ENCODE data around the gene IQCF2. TPM values are rescaled to one million over a fixed set of nuclear protein-coding genes. Genes with fewer than 3 reads are reported as not detected.

The IQCF2 gene
- not detected for total RNA-seq

DNA sequence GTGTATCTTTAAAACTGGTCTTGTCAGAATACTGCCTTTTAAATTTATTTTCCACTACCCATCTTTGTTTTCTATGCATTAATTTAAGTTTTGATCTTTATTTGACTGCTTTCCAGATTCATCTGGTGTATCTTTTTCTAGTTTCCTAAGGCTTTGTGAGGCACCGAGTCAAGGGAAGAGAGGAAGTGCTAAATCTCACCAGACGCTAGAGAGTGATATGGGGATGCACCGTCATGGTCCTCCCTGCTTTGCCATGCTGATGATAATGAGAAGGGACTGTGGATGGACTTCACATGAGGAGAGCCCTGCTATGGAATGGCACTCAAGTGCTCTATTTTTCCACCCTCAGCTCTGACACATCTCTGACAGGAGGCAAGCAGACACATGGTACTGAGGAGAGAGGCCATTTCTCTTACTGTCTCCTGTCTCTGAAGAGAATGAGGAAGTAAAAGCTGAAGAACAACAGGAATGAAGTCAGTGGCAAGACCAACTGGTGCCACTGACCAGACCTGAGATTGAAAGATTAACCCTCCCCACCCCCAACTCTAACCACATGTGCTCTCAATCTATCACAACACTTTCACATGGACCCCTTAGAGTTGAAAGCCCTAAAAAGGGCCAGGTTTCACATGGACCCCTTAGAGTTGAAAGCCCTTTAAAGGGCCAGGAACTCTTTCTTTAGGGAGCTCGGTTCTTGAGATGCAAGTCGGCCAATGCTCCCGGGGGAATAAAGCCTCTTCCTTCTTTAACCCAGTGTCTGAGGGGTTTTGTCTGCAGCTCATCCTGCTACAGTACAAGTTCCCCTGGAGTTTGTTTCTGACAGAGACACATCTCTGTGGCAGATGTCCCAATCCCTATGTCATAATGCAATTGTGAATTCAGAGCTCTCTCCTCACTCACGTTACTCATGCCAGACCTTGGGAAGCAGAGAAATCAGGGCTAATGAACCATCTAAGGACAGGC lies at the start of gene IQCF2:
Gene IQCF2 (plus strand): TSS at position 913 of the 963 bp plus-strand sequence. CDS start 52 bp downstream, outside the sequence.
- no peaks in the 10 kb centered on the region for H3K9me3 ChIP-seq
- no peak within 1 kb of the TSS for H3K27ac ChIP-seq
- H3K27me3 ChIP-seq: no peaks in the 10 kb centered on the region
- no peaks in the 10 kb centered on the region for H3K4me1 ChIP-seq
- TF ChIP-seq, protein P1, sequence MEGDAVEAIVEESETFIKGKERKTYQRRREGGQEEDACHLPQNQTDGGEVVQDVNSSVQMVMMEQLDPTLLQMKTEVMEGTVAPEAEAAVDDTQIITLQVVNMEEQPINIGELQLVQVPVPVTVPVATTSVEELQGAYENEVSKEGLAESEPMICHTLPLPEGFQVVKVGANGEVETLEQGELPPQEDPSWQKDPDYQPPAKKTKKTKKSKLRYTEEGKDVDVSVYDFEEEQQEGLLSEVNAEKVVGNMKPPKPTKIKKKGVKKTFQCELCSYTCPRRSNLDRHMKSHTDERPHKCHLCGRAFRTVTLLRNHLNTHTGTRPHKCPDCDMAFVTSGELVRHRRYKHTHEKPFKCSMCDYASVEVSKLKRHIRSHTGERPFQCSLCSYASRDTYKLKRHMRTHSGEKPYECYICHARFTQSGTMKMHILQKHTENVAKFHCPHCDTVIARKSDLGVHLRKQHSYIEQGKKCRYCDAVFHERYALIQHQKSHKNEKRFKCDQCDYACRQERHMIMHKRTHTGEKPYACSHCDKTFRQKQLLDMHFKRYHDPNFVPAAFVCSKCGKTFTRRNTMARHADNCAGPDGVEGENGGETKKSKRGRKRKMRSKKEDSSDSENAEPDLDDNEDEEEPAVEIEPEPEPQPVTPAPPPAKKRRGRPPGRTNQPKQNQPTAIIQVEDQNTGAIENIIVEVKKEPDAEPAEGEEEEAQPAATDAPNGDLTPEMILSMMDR (IDR thresholded peaks at IDR 0.05): no peak
- no peaks in the 10 kb centered on the region for H3K36me3 ChIP-seq
- no peak for DNase-seq
- intact Hi-C loops (cut with DNase I): no loop called here
- H3K4me3 ChIP-seq: no peak within 1 kb of the TSS
- no peak within 1 kb of the TSS for H3K9ac ChIP-seq (ENCODE audit: low read depth in 2 of 2, low read length in 2 of 2)

DNA sequence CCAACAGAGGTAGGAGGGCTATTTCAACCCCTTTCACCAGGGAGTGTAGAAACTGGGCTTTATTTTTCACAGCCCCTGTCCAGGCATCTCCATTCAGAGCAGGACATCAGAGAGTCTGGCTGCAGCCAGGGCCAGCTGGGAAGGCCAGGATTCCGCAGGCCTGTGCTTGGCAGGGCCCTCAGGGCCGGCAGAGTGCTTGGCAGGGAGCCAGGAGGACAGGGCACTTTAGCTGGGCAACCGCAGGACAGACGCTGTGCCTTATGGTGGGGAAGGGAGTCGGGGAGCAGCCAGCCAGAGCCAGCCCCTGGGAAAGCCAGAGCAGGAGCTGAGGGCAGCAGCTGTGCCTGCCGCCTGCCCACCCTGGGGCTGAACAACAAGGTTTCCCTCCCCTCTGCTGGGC lies 47.9 kb upstream of the IQCF2 start:
- no peak for DNase-seq
- TF ChIP-seq, protein P1 (IDR thresholded peaks at IDR 0.05): no peak

DNA sequence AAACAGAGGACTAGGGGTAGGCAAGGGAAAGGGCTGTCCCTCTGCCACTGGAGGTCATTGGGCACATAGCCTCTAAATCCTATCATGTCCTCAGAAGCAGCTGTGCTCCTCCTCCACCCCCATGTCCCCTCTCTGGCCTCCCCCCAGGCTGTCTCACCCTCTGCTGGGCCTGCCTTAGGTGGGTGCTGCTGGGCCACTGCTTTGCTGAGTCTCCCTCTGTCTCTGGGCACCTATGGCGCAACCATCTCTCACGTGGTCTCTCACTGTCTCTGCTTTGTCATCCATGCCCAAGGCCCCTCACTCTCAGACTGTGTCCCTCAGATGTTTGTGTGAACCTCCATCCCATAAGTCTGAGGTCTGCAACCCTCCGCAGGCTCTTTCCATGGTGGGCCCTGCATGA lies 47.4 kb upstream of the IQCF2 start:
- Histone ChIP-seq H3K9me3 (no peaks in the 10 kb centered on the region), H3K4me1 (no peaks in the 10 kb centered on the region), H3K36me3 (no peaks in the 10 kb centered on the region), H3K4me3 (no peak overlapping the region), H3K27me3 (no peaks in the 10 kb centered on the region), H3K9ac (ENCODE audit: low read depth in 2 of 2, low read length in 2 of 2) (no peak overlapping the region), H3K27ac (no peak overlapping the region)
- no peak for DNase-seq
- intact Hi-C loops (cut with DNase I): no loop called here
- TF ChIP-seq, protein P1 (IDR thresholded peaks at IDR 0.05): no peak

More for the DNA sequence above, 47.9 kb upstream of the IQCF2 start:
- Histone ChIP-seq H3K27me3 (no peaks in the 10 kb centered on the region), H3K9ac (ENCODE audit: low read depth in 2 of 2, low read length in 2 of 2) (no peak overlapping the region), H3K4me1 (no peaks in the 10 kb centered on the region), H3K4me3 (no peak overlapping the region), H3K9me3 (no peaks in the 10 kb centered on the region), H3K27ac (no peak overlapping the region), H3K36me3 (no peaks in the 10 kb centered on the region)
- intact Hi-C loops (cut with DNase I): no loop called here

DNA sequence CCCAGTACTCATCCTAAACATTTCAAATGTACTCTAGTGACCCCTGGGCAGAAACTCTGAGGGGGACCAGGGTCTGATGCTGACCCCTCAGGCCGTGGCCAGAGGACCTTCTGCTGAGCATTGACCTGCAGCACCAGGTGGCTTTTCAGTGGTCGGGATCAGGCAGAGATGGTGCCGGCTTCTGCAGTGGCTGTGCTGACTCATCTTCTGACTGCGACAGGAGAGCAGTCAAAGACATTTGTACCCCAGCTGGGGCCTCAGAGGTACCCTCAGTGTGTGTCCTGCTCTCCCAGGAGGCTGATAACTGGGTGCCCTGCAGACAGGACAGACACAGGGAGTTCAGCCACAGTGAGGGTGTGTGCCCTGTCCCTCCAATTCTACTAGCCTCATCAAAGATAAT lies 45.8 kb upstream of the IQCF2 start:
- H3K27ac ChIP-seq: no peak overlapping the region
- intact Hi-C loops (cut with DNase I): no loop called here
- no peaks in the 10 kb centered on the region for H3K9me3 ChIP-seq
- no peak overlapping the region for H3K9ac ChIP-seq (ENCODE audit: low read depth in 2 of 2, low read length in 2 of 2)
- H3K36me3 ChIP-seq: no peaks in the 10 kb centered on the region
- no peaks in the 10 kb centered on the region for H3K4me1 ChIP-seq
- TF ChIP-seq, protein P1 (IDR thresholded peaks at IDR 0.05): no peak
- no peak for DNase-seq
- no peaks in the 10 kb centered on the region for H3K27me3 ChIP-seq
- no peak overlapping the region for H3K4me3 ChIP-seq

DNA sequence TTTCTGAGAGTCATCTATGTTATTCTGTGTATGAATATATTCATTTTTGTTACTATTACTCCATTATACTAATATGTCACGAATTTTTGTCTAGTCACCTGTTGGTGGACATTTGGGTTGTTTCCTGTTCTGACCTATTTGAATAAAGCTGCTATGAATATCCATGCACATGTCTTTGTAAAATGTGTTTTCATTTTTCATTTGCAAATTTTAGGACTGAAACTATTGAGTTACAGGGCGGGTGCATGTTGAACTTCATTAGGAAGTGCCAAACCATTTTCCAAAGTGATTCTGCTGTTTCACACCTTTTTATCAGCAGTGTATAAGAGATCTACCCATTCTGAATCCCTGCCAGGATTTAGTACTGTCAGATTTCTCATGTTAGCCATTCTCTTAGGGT lies 44.7 kb upstream of the IQCF2 start:
- intact Hi-C loops (cut with DNase I): no loop called here
- H3K4me1 ChIP-seq: no peaks in the 10 kb centered on the region
- TF ChIP-seq, protein P1 (IDR thresholded peaks at IDR 0.05): no peak
- H3K4me3 ChIP-seq: no peak overlapping the region
- no peaks in the 10 kb centered on the region for H3K27me3 ChIP-seq
- no peak overlapping the region for H3K9ac ChIP-seq (ENCODE audit: low read depth in 2 of 2, low read length in 2 of 2)
- H3K9me3 ChIP-seq: no peaks in the 10 kb centered on the region
- DNase-seq: no peak
- no peaks in the 10 kb centered on the region for H3K36me3 ChIP-seq
- H3K27ac ChIP-seq: no peak overlapping the region

Measured in colonic mucosa (tissue), 4 donors.